Measurements from ENCODE around the gene KCNK6.
A peak's percentile ranks its signal among the peaks of the same experiment; 100 is the strongest.

The KCNK6 gene

GRCh38 chr19:38319421-38320258 lies at the start of gene KCNK6:
Gene KCNK6, plus strand, starts transcription at chr19:38319845. Its CDS starts 106 bp downstream, at chr19:38319951.
- no peak for DNase-seq (ENCODE audit: low read depth)

GRCh38 chr19:38270587-38271167 lies 49.0 kb upstream of the KCNK6 start:
- no peak for DNase-seq (ENCODE audit: low read depth)

- no peak for DNase-seq (ENCODE audit: low read depth)
These were observed 46.1 kb upstream of the KCNK6 start for GRCh38 chr19:38273499-38273898.

GRCh38 chr19:38274739-38275138 lies 44.9 kb upstream of the KCNK6 start:
- no peak for DNase-seq (ENCODE audit: low read depth)

- DNase-seq (ENCODE audit: low read depth), result no peak
These were observed 42.6 kb upstream of the KCNK6 start for GRCh38 chr19:38276942-38277517.

- peak; percentile 42 for DNase-seq (ENCODE audit: low read depth)
These were observed 42.1 kb upstream of the KCNK6 start for GRCh38 chr19:38277549-38277948.

GRCh38 chr19:38277969-38278680 lies 41.5 kb upstream of the KCNK6 start:
- no peak for DNase-seq (ENCODE audit: low read depth)

- DNase-seq (ENCODE audit: low read depth), result no peak
These were observed 40.9 kb upstream of the KCNK6 start for GRCh38 chr19:38278751-38279150.

- no peak for DNase-seq (ENCODE audit: low read depth)
These were observed 39.4 kb upstream of the KCNK6 start for GRCh38 chr19:38280030-38280921.

- DNase-seq (ENCODE audit: low read depth), result no peak
These were observed 37.7 kb upstream of the KCNK6 start for GRCh38 chr19:38281811-38282566.

- DNase-seq (ENCODE audit: low read depth), result no peak
These were observed 36.4 kb upstream of the KCNK6 start for GRCh38 chr19:38283271-38283670.

- no peak for DNase-seq (ENCODE audit: low read depth)
These were observed 35.2 kb upstream of the KCNK6 start for GRCh38 chr19:38284422-38284821.

- DNase-seq (ENCODE audit: low read depth), result peak; percentile 59
These were observed 34.1 kb upstream of the KCNK6 start for GRCh38 chr19:38285567-38285966.

- no peak for DNase-seq (ENCODE audit: low read depth)
These were observed 32.0 kb upstream of the KCNK6 start for GRCh38 chr19:38287604-38288003.

- DNase-seq (ENCODE audit: low read depth), result no peak
These were observed 31.4 kb upstream of the KCNK6 start for GRCh38 chr19:38288123-38288855.

- DNase-seq (ENCODE audit: low read depth), result no peak
These were observed 29.7 kb upstream of the KCNK6 start for GRCh38 chr19:38289955-38290354.

- peak; percentile 89 for DNase-seq (ENCODE audit: low read depth)
These were observed 29.0 kb upstream of the KCNK6 start for GRCh38 chr19:38290631-38291147.

GRCh38 chr19:38291855-38292254 lies 27.8 kb upstream of the KCNK6 start:
- no peak for DNase-seq (ENCODE audit: low read depth)

- no peak for DNase-seq (ENCODE audit: low read depth)
These were observed 26.4 kb upstream of the KCNK6 start for GRCh38 chr19:38293281-38293680.

GRCh38 chr19:38294090-38294489 lies 25.6 kb upstream of the KCNK6 start:
- no peak for DNase-seq (ENCODE audit: low read depth)
